Measurements from ENCODE around the gene FLT1. TPM values are rescaled to one million over a fixed set of nuclear protein-coding genes. Genes with fewer than 3 reads are reported as not detected.

FLT1 gene
- total RNA-seq, 1 donor from 2014 or later = 0.60 TPM

GRCh38 chr13:28438067-28438466 lies 56.9 kb downstream of the FLT1 start:
- DNase-seq (ENCODE audit: low spot score) = no peak
- H3K4me1 Mint-ChIP-seq (ENCODE audit: low read depth) = no peaks in the 10 kb centered on the region
- no peak overlapping the region for H3K4me3 Mint-ChIP-seq (ENCODE audit: unreplicated experiment)
- no peaks in the 10 kb centered on the region for H3K27me3 Mint-ChIP-seq (ENCODE audit: low read depth)
- H3K36me3 Mint-ChIP-seq (ENCODE audit: low read depth) = peaks cover 2% of the 10 kb centered on the region
- no peaks in the 10 kb centered on the region for H3K9me3 Mint-ChIP-seq (ENCODE audit: low read depth)
- no peak overlapping the region for H3K27ac Mint-ChIP-seq (ENCODE audit: unreplicated experiment)
- TF ChIP-seq CTCF (IDR thresholded peaks at IDR 0.05) = no peak

- TF ChIP-seq CTCF (IDR thresholded peaks at IDR 0.05) = no peak
- DNase-seq (ENCODE audit: low spot score) = no peak
- Mint-ChIP-seq H3K36me3 (ENCODE audit: low read depth) (no peaks in the 10 kb centered on the region), H3K9me3 (ENCODE audit: low read depth) (no peaks in the 10 kb centered on the region), H3K4me1 (ENCODE audit: low read depth) (no peaks in the 10 kb centered on the region), H3K4me3 (ENCODE audit: unreplicated experiment) (no peak overlapping the region), H3K27me3 (ENCODE audit: low read depth) (no peaks in the 10 kb centered on the region), H3K27ac (ENCODE audit: unreplicated experiment) (no peak overlapping the region)
Measured at GRCh38 chr13:28435917-28436316, 59.0 kb downstream of the FLT1 start.

DNA sequence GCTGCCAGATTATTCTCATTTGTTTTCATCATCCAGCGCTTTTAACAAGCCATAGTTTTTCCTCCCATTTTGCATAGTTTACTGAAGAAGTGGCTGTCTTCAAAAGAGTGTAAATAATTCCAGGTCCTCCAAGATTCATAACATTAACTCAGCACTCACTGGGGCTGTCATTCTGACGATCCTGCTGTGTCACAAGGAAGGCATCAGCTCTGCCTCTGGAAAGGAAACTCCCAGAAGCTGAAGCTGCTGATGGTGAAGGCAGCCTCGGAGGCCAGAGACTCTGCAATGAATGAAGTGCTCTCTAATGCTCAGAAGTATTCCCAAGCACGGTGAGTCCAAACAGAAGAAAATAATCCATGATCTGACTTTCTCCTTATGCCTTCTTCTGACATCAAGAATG lies 60.0 kb downstream of the FLT1 start:
- no peaks in the 10 kb centered on the region for H3K4me1 Mint-ChIP-seq (ENCODE audit: low read depth)
- H3K36me3 Mint-ChIP-seq (ENCODE audit: low read depth) = no peaks in the 10 kb centered on the region
- no peak overlapping the region for H3K27ac Mint-ChIP-seq (ENCODE audit: unreplicated experiment)
- no peaks in the 10 kb centered on the region for H3K9me3 Mint-ChIP-seq (ENCODE audit: low read depth)
- no peak for DNase-seq (ENCODE audit: low spot score)
- no peak for TF ChIP-seq CTCF (IDR thresholded peaks at IDR 0.05)
- H3K4me3 Mint-ChIP-seq (ENCODE audit: unreplicated experiment) = no peak overlapping the region
- no peaks in the 10 kb centered on the region for H3K27me3 Mint-ChIP-seq (ENCODE audit: low read depth)

- no peak for TF ChIP-seq CTCF (IDR thresholded peaks at IDR 0.05)
- H3K4me3 Mint-ChIP-seq (ENCODE audit: unreplicated experiment) = no peak overlapping the region
- H3K9me3 Mint-ChIP-seq (ENCODE audit: low read depth) = no peaks in the 10 kb centered on the region
- DNase-seq (ENCODE audit: low spot score) = no peak
- no peaks in the 10 kb centered on the region for H3K4me1 Mint-ChIP-seq (ENCODE audit: low read depth)
- no peaks in the 10 kb centered on the region for H3K36me3 Mint-ChIP-seq (ENCODE audit: low read depth)
- H3K27ac Mint-ChIP-seq (ENCODE audit: unreplicated experiment) = no peak overlapping the region
- no peaks in the 10 kb centered on the region for H3K27me3 Mint-ChIP-seq (ENCODE audit: low read depth)
Measured at GRCh38 chr13:28432816-28433560, 61.9 kb downstream of the FLT1 start.

DNA sequence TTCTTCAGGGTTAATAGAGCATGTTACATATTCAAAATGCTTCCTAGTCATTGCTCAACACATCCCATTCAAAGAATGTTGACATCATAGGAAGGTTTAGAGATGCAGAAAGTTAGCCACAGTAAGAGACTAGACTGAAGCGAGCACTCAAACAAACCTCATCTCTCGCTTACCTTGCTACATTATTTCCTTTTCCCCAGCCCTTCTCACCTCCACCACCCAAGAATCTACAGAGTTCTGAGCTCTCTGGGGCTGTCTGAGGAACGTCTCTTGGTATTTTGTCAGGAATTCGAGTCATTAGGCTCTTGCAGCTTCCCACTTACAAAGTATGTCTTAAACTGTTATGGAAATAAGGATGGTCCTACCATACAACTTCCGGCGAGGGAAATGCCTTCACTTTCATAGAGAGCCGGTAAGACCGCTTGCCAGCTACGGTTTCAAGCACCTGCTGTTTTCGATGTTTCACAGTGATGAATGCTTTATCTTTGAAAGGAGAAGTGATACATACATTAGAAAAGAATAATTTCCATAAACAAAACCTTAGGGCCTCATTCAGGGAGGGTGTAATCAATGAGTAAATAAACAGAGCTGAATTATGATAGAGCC lies 65.1 kb downstream of the FLT1 start:
- H3K9me3 Mint-ChIP-seq (ENCODE audit: low read depth) = no peaks in the 10 kb centered on the region
- H3K4me1 Mint-ChIP-seq (ENCODE audit: low read depth) = peaks cover 15% of the 10 kb centered on the region
- no peaks in the 10 kb centered on the region for H3K27me3 Mint-ChIP-seq (ENCODE audit: low read depth)
- H3K36me3 Mint-ChIP-seq (ENCODE audit: low read depth) = no peaks in the 10 kb centered on the region
- no peak for TF ChIP-seq CTCF (IDR thresholded peaks at IDR 0.05)
- H3K4me3 Mint-ChIP-seq (ENCODE audit: unreplicated experiment) = no peak overlapping the region
- no peak for DNase-seq (ENCODE audit: low spot score)
- no peak overlapping the region for H3K27ac Mint-ChIP-seq (ENCODE audit: unreplicated experiment)

Data from chondrocyte (in vitro differentiated cells).